Esophagus muscularis mucosa (tissue), 3 donors: Measurements from ENCODE around the gene NT5DC3.

Experiments
- EP300 ChIP-seq: sonication (generic); formaldehyde crosslinking; IDR thresholded peaks from one replicate; pipeline ENCODE4 v1.6.1; 2017; ENCODE audit warnings: antibody characterized with exemption
- TF ChIP-seq, protein P1 (sequence below), 3 experiments: fragments of 200-600 bp in 2 of 3; fragments of 450-650 bp in 1 of 3; sonication (generic) in 2 of 3; IDR thresholded peaks; one replicate each; pipeline ENCODE4 v1.5.1; 2017 to 2019; ENCODE audit warnings: antibody characterized with exemption in 3 of 3, mild to moderate bottlenecking in 2 of 3, moderate library complexity in 1 of 3

DNA sequence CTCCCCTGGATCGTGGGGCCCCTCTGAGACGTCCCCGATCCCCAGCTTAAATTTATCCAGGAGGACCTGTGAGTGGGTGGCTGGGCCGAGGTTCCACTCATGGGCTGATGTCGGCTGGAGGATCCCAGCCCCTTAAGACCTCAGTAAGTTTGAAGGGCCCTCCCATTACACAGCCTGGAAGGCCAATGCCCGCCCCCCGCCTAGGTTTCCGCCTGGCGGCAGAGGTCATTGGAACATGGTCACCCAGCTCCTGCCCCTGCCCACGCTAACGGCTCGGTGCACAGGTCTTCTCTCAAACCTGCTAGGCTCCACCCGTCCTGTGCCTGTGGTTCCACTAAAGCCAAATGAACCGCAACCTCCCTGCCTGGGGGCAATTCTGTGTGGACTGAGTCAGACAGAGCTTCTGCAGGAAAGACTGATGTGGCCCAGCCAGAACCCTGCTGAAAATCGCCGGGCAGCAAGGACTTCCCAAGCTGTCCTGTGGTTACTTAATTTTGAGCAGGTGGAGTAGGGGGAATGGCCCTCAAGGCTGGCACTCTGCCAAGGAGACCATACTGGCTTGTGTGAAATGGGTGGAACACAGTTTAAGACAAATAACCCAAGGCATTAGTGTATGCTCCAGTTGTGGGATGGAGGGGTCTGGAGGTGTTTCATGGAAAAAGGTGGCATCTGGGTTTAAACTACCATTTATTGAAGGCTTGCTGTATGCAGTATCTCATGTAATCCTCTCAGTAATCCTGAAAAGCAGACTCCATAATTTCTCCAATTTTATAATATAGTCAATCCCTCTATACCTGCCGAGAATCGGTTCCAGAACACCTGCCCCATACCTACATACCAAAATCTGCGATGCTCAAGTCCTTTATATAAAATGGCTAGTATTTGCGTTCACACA, 903 bp upstream of the NT5DC3 start:
- TF ChIP-seq, protein P1, sequence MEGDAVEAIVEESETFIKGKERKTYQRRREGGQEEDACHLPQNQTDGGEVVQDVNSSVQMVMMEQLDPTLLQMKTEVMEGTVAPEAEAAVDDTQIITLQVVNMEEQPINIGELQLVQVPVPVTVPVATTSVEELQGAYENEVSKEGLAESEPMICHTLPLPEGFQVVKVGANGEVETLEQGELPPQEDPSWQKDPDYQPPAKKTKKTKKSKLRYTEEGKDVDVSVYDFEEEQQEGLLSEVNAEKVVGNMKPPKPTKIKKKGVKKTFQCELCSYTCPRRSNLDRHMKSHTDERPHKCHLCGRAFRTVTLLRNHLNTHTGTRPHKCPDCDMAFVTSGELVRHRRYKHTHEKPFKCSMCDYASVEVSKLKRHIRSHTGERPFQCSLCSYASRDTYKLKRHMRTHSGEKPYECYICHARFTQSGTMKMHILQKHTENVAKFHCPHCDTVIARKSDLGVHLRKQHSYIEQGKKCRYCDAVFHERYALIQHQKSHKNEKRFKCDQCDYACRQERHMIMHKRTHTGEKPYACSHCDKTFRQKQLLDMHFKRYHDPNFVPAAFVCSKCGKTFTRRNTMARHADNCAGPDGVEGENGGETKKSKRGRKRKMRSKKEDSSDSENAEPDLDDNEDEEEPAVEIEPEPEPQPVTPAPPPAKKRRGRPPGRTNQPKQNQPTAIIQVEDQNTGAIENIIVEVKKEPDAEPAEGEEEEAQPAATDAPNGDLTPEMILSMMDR (IDR thresholded peaks at IDR 0.05), result no peak
- no peak for TF ChIP-seq EP300
